OCI-LY3 (cell line): ENCODE data around the gene HSD3B2.
"Not testable (repeated sequence)": the region's sequence is repeated elsewhere in the genome, so short reads cannot be mapped to it uniquely, and the experiment has no call there.

ENCODE experiments used
- H2AFZ ChIP-seq: fragments of 200-600, 300-600 bp; shearing (Covaris generic); 2 replicates; pipeline ENCODE4 v1.6.0; 2014; ENCODE audit warnings: antibody characterized with exemption, low read depth, low read length
- H3K27ac ChIP-seq: fragments of 200-600, 300-600 bp; sonication (generic); 2 replicates; pipeline ENCODE4 v1.5.1; 2014; ENCODE audit warnings: mild to moderate bottlenecking, low read length, moderate library complexity, mixed read lengths
- H3K27me3 ChIP-seq: fragments of 200-600, 300-600 bp; sonication (generic); 2 replicates; pipeline ENCODE4 v1.6.1; 2014; ENCODE audit warnings: low read depth, low read length, mixed read lengths
- H3K36me3 ChIP-seq: fragments of 200-600, 300-600 bp; sonication (generic); replicated peaks from 2 replicates; pipeline ENCODE3; 2014; ENCODE audit warnings: low read depth, low read length, mixed read lengths
- H3K4me1 ChIP-seq: fragments of 300-600, 200-600 bp; sonication (generic); 2 replicates; pipeline ENCODE4 v1.6.1; 2014; ENCODE audit warnings: low read length, mixed read lengths
- H3K4me2 ChIP-seq: fragments of 200-600, 300-600 bp; sonication (generic); 2 replicates; pipeline ENCODE4 v1.6.1; 2014; ENCODE audit warnings: low read length, mixed read lengths
- H3K4me3 ChIP-seq: fragments of 300-600, 200-600 bp; sonication (generic); 2 replicates; pipeline ENCODE4 v1.5.1; 2014; ENCODE audit warnings: antibody characterized with exemption, mild to moderate bottlenecking, low read length, moderate library complexity
- H3K79me2 ChIP-seq: fragments of 300-600, 200-600 bp; shearing (Covaris generic); 2 replicates; pipeline ENCODE4 v1.6.1; 2014; ENCODE audit warnings: mild to moderate bottlenecking, low read length, mixed read lengths
- H3K9ac ChIP-seq: fragments of 300-600, 200-600 bp; shearing (Covaris generic); 2 replicates; pipeline ENCODE4 v1.6.0; 2014; ENCODE audit warnings: mild to moderate bottlenecking, low read length, moderate library complexity
- H3K9me3 ChIP-seq: fragments of 200-600, 300-600 bp; shearing (Covaris generic); 2 replicates; pipeline ENCODE4 v1.6.1; 2014; ENCODE audit warnings: low read length, mixed read lengths; ENCODE audit not compliant: insufficient read depth
- H4K20me1 ChIP-seq: fragments of 200-600, 300-600 bp; sonication (generic); 2 replicates; pipeline ENCODE4 v1.6.1; 2016; ENCODE audit warnings: low read length, mixed read lengths; ENCODE audit not compliant: insufficient read depth
- CTCF ChIP-seq: fragments of 200-600, 300-600 bp; sonication (generic); IDR thresholded peaks from 2 replicates; pipeline ENCODE4 v1.5.1; 2014; ENCODE audit warnings: antibody characterized with exemption, low read length, low read depth
- EZH2phosphoT487 ChIP-seq: fragments of 200-600 bp; shearing (Covaris generic); IDR thresholded peaks from 2 replicates; pipeline ENCODE4 v1.6.1; 2018; ENCODE audit warnings: antibody characterized with exemption, mixed run types, low read depth

Gene HSD3B2

GRCh38 chr1:119374208-119374874 is 40.6 kb upstream of the HSD3B2 start:
- Histone ChIP-seq H3K4me1 (no peaks in the 10 kb centered on the region), H2AFZ (no peak overlapping the region), H3K9me3 (no peaks in the 10 kb centered on the region), H3K4me2 (no peak overlapping the region), H3K36me3 (no peaks in the 10 kb centered on the region), H3K27ac (no peak overlapping the region), H3K9ac (no peak overlapping the region), H3K27me3 (peaks cover 26% of the 10 kb centered on the region; the same call in 1 of the 2 replicates), H3K4me3 (no peak overlapping the region), H3K79me2 (no peaks in the 10 kb centered on the region), H4K20me1 (no peaks in the 10 kb centered on the region)
- TF ChIP-seq CTCF = no peak
- TF ChIP-seq EZH2phosphoT487 = no peak

- H3K4me2 ChIP-seq = no peak overlapping the region
- H3K9me3 ChIP-seq = no peaks in the 10 kb centered on the region
- no peak overlapping the region for H3K27ac ChIP-seq
- TF ChIP-seq EZH2phosphoT487 = no peak
- TF ChIP-seq CTCF = no peak
- no peaks in the 10 kb centered on the region for H3K4me1 ChIP-seq
- H3K4me3 ChIP-seq = no peak overlapping the region
- no peaks in the 10 kb centered on the region for H3K36me3 ChIP-seq
- H4K20me1 ChIP-seq = no peaks in the 10 kb centered on the region
- no peak overlapping the region for H2AFZ ChIP-seq
- H3K27me3 ChIP-seq = peaks cover 21% of the 10 kb centered on the region; the same call in 1 of the 2 replicates
- H3K9ac ChIP-seq = no peak overlapping the region
- no peaks in the 10 kb centered on the region for H3K79me2 ChIP-seq
Observed at GRCh38 chr1:119375366-119375765, 39.6 kb upstream of the HSD3B2 start.

- Histone ChIP-seq H3K4me1 (no peaks in the 10 kb centered on the region), H3K27me3 (peaks cover 13% of the 10 kb centered on the region; the same call in 1 of the 2 replicates), H2AFZ (no peak overlapping the region), H4K20me1 (no peaks in the 10 kb centered on the region), H3K36me3 (no peaks in the 10 kb centered on the region), H3K4me3 (no peak overlapping the region), H3K9ac (no peak overlapping the region), H3K79me2 (no peaks in the 10 kb centered on the region), H3K4me2 (no peak overlapping the region), H3K9me3 (no peaks in the 10 kb centered on the region), H3K27ac (no peak overlapping the region)
- TF ChIP-seq EZH2phosphoT487 (no peak), CTCF (no peak)
Observed at GRCh38 chr1:119376594-119376993, 38.4 kb upstream of the HSD3B2 start.

- not testable (repeated sequence) for H3K4me3 ChIP-seq, H3K36me3 ChIP-seq, H3K4me2 ChIP-seq, H2AFZ ChIP-seq, H3K79me2 ChIP-seq, H3K4me1 ChIP-seq, H3K9me3 ChIP-seq, H3K27ac ChIP-seq, H3K9ac ChIP-seq, H4K20me1 ChIP-seq
- peaks cover 13% of the 10 kb centered on the region; the same call in 1 of the 2 replicates for H3K27me3 ChIP-seq
Observed at GRCh38 chr1:119377594-119377993, 37.4 kb upstream of the HSD3B2 start.
